HepG2 (cell line): ENCODE measurements around the gene KRT71. TPM values are rescaled to one million over a fixed set of nuclear protein-coding genes. Genes with fewer than 3 reads are reported as not detected.

ENCODE experiments used
- ATAC-seq: fragments of 200-7000 bp; cut with Tn5 transposase; 3 replicates; pipeline ENCODE4 v1.9.1; 2020; ENCODE audit warnings: mild to moderate bottlenecking, moderate library complexity
- BruUV-seq: library from RNA; stranded (reverse); fragments of 400-500 nt; replicated peaks from 2 replicates; lab custom pipeline; 2021; lab: Mats Ljungman, UMichigan
- CTCF ChIA-PET: fragments of 300-600 bp; formaldehyde crosslinking; extraction: SDS; loops from one replicate; lab custom pipeline; 2021; ENCODE audit warnings: low total read pairs, inconsistent platforms, low intra/inter-chr PET ratio; lab: Yijun Ruan, JAX
- POLR2A ChIA-PET: fragments of 350-600 bp; sonication (Branson Sonifier 250); formaldehyde crosslinking; loops from one replicate; lab custom pipeline; 2020; ENCODE audit warnings: antibody characterized with exemption, inconsistent platforms; lab: Yijun Ruan, JAX
- DNase-seq: peaks from one replicate; pipeline ENCODE4 v3.0.0-alpha.2; 2015; ENCODE audit warnings: low spot score
- FAIRE-seq: peaks from 3 replicates; lab custom pipeline; 2011; peaks lifted over from hg19 to GRCh38; lab: Jason Lieb, UNC
- H2AFZ ChIP-seq: one replicate; pipeline ENCODE4 v1.6.1; 2011; ENCODE audit warnings: low read length, inconsistent platforms
- H3K27ac ChIP-seq: fragments of 300-600 bp; 3 replicates; pipeline ENCODE4 v1.8.0; 2011; ENCODE audit warnings: mixed run types, mild to moderate bottlenecking, mixed read lengths, low read length, inconsistent platforms; ENCODE audit not compliant: insufficient read depth; ENCODE audit errors: extremely low read length
- H3K27me3 ChIP-seq, 2 experiments: fragments of 200-600 bp in 1 of 2; 2 replicates in 1 of 2; 3 replicates in 1 of 2; pipeline versions ENCODE4 v1.6.0 to v1.8.0; 2011; ENCODE audit warnings: low read length in 2 of 2, mild to moderate bottlenecking in 2 of 2, moderate library complexity in 2 of 2, inconsistent platforms in 1 of 2; ENCODE audit not compliant: insufficient read depth in 2 of 2, control insufficient read depth in 1 of 2
- H3K36me3 ChIP-seq, 2 experiments: fragments of 200-600 bp in 1 of 2; replicated peaks in 1 of 2; 2 replicates in 1 of 2; 3 replicates in 1 of 2; pipeline versions ENCODE4 v1.5.1 to v1.8.0; 2011; ENCODE audit warnings: low read length in 2 of 2, inconsistent platforms in 1 of 2; ENCODE audit not compliant: insufficient read depth in 2 of 2, control insufficient read depth in 1 of 2
- H3K4me1 ChIP-seq: 2 replicates; pipeline ENCODE4 v1.5.1; 2012; ENCODE audit warnings: low read length, inconsistent platforms; ENCODE audit not compliant: insufficient read depth
- H3K4me2 ChIP-seq: 2 replicates; pipeline ENCODE4 v1.6.0; 2011; ENCODE audit warnings: low read depth, low read length, inconsistent platforms
- H3K4me3 ChIP-seq, 3 experiments: fragments of 200-600 bp in 1 of 3; sonication (generic), shearing (Covaris generic) in 1 of 3; replicated peaks in 1 of 3; 2 replicates each; pipeline ENCODE4 v1.5.1; 2011 to 2016; ENCODE audit warnings: low read length in 3 of 3, inconsistent platforms in 2 of 3, low read depth in 2 of 3, mild to moderate bottlenecking in 2 of 3, control low read depth in 1 of 3, mixed read lengths in 1 of 3; ENCODE audit not compliant: insufficient read depth in 1 of 3
- H3K79me2 ChIP-seq: one replicate; pipeline ENCODE4 v1.6.1; 2011; ENCODE audit warnings: low read length, inconsistent platforms; ENCODE audit not compliant: insufficient read depth
- H3K9ac ChIP-seq: 2 replicates; pipeline ENCODE4 v1.6.0; 2011; ENCODE audit warnings: mild to moderate bottlenecking, low read depth, low read length, inconsistent platforms; ENCODE audit not compliant: insufficient read depth
- H3K9me3 ChIP-seq: 2 replicates; pipeline ENCODE4 v1.5.1; 2012; ENCODE audit warnings: mild to moderate bottlenecking, low read length
- H4K20me1 ChIP-seq: 2 replicates; pipeline ENCODE4 v1.6.0; 2011; ENCODE audit warnings: inconsistent platforms, mild to moderate bottlenecking, low read length, moderate library complexity; ENCODE audit not compliant: insufficient read depth
- AKAP8 ChIP-seq: sonication (generic); formaldehyde crosslinking; IDR thresholded peaks from 2 replicates; pipeline ENCODE4 v1.5.1; 2020; ENCODE audit warnings: mild to moderate bottlenecking, missing genetic modification reagents
- ETS1 ChIP-seq: sonication (generic); formaldehyde crosslinking; IDR thresholded peaks from 2 replicates; pipeline ENCODE4 v1.4.0; 2020; ENCODE audit warnings: missing genetic modification reagents
- FOSL1 ChIP-seq: sonication (generic); formaldehyde crosslinking; IDR thresholded peaks from 2 replicates; pipeline ENCODE4 v1.9.0; 2021; ENCODE audit warnings: missing genetic modification reagents, borderline replicate concordance
- HOXA3 ChIP-seq: sonication (generic); formaldehyde crosslinking; IDR thresholded peaks from 2 replicates; pipeline ENCODE4 v1.5.0; 2020; ENCODE audit warnings: missing genetic modification reagents
- TARDBP ChIP-seq: sonication (generic); formaldehyde crosslinking; IDR thresholded peaks from 2 replicates; pipeline ENCODE4 v1.8.0; 2022; ENCODE audit warnings: mild to moderate bottlenecking, missing genetic modification reagents
- ZNF552 ChIP-seq: sonication (generic); formaldehyde crosslinking; IDR thresholded peaks from 2 replicates; pipeline ENCODE4 v1.9.0; 2022; ENCODE audit warnings: missing genetic modification reagents, mild to moderate bottlenecking, borderline replicate concordance
- ZNF614 ChIP-seq: IDR thresholded peaks from 2 replicates; pipeline ENCODE4 v1.6.1; 2018; ENCODE audit warnings: missing biosample characterization, missing genetic modification reagents, inconsistent platforms, borderline replicate concordance
- ZNF737 ChIP-seq: sonication (generic); formaldehyde crosslinking; IDR thresholded peaks from 2 replicates; pipeline ENCODE4 v1.5.0; 2020; ENCODE audit warnings: missing genetic modification reagents, mild to moderate bottlenecking, borderline replicate concordance
- ZNF782 ChIP-seq: sonication (generic); formaldehyde crosslinking; IDR thresholded peaks from 2 replicates; pipeline ENCODE4 v1.4.0; 2020; ENCODE audit warnings: missing genetic modification reagents, mild to moderate bottlenecking, borderline replicate concordance
- ZXDC ChIP-seq: sonication (generic); formaldehyde crosslinking; IDR thresholded peaks from 2 replicates; pipeline ENCODE4 v1.5.0; 2020; ENCODE audit warnings: mild to moderate bottlenecking, missing genetic modification reagents
- WGBS: methylation state at CpG from one replicate; pipeline ENCODE4 v1.1.6; 2017; ENCODE audit warnings: low lambda C conversion rate; 5-methylcytosine and 5-hydroxymethylcytosine counted together
- in situ Hi-C: cut with HindIII; loops from 2 replicates; pipeline ENCODE4 v1.10.0; 2017; ENCODE audit warnings: low pct_unique_long_range_greater_than_20kb; ENCODE audit not compliant: extremely low pct_ligation_motif_present
- intact Hi-C: fragments of 100-400 bp; cut with micrococcal nuclease; formaldehyde crosslinking; loops from one replicate; pipeline ENCODE4 v1.10.0; 2022; ENCODE audit not compliant: unreplicated experiment
- polyA plus RNA-seq, 8 experiments: library from polyadenylated mRNA; depleted of rRNA in 3 of 8; stranded (reverse) in 7 of 8; unstranded in 1 of 8; fragments of >200 nt; fragmentation: Illumina TruSeq in 4 of 8; extraction: Trizol in 4 of 8; gene quantifications; 2 replicates each; pipeline versions ENCODE4 v1.2.1 to v1.2.3, GENCODE V29; 2011 to 2016; ENCODE audit warnings: low read depth in 4 of 8, missing spikeins in 1 of 8, mixed read lengths in 1 of 8; ENCODE audit not compliant: insufficient read depth in 1 of 8
- total RNA-seq, 5 experiments: library from RNA; depleted of rRNA; stranded (reverse); fragments of >200 nt; fragmentation: Illumina TruSeq; extraction: Trizol; gene quantifications; 2 replicates each; pipeline ENCODE4 v1.2.3, GENCODE V29; 2016; ENCODE audit warnings: low read depth in 1 of 5
- TF ChIP-seq, protein P1 (sequence below): sonication (generic); formaldehyde crosslinking; IDR thresholded peaks from 2 replicates; pipeline ENCODE4 v1.4.0; 2020; ENCODE audit warnings: missing genetic modification reagents
- TF ChIP-seq, protein P2 (sequence below): sonication (generic); formaldehyde crosslinking; IDR thresholded peaks from 2 replicates; pipeline ENCODE4 v1.5.0; 2020; ENCODE audit warnings: missing genetic modification reagents

KRT71 gene
- total and polyA plus RNA-seq, 2 of the 13 experiments (the other 11 are each of a cell fraction or from before 2014, with no cell fraction given): not detected

GRCh38 chr12:52552055-52552454 is 890 bp downstream of the KRT71 start:
- intact Hi-C loops: no loop called here
- BruUV-seq: no TSS peak
- Histone ChIP-seq H3K9ac (no peak overlapping the region), H3K36me3 (no peaks in the 10 kb centered on the region), H3K4me3 (no peak overlapping the region), H3K27ac (no peak overlapping the region), H4K20me1 (no peaks in the 10 kb centered on the region)
- ATAC-seq: no peak
- in situ Hi-C loops: no loop called here
- TF ChIP-seq ZNF614 (CRISPR knock-in tag) (no peak), ZNF737 (no peak), AKAP8 (CRISPR knock-in tag) (no peak), FOSL1 (no peak)
- TF ChIP-seq, protein P1, sequence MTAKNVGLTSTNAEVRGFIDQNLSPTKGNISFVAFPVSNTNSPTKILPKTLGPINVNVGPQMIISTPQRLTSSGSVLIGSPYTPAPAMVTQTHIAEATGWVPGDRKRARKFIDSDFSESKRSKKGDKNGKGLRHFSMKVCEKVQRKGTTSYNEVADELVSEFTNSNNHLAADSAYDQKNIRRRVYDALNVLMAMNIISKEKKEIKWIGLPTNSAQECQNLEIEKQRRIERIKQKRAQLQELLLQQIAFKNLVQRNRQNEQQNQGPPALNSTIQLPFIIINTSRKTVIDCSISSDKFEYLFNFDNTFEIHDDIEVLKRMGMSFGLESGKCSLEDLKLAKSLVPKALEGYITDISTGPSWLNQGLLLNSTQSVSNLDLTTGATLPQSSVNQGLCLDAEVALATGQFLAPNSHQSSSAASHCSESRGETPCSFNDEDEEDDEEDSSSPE (CRISPR knock-in tag): no peak
- TF ChIP-seq, all 625 proteins: peak for 0
- Histone ChIP-seq H3K4me2 (no peak overlapping the region), H3K4me1 (no peaks in the 10 kb centered on the region), H3K9me3 (no peaks in the 10 kb centered on the region), H3K79me2 (no peaks in the 10 kb centered on the region), H2AFZ (no peak overlapping the region), H3K27me3 (peaks cover 3 to 59% of the 10 kb centered on the region in 2 experiments; a peak in 4 of 5 replicates)
- POLR2A ChIA-PET: no interaction called here
- DNase-seq: no peak
- FAIRE-seq: no peak
- no CpG with 5 or more reads among the region's 5 CpGs for WGBS
- CTCF ChIA-PET: no interaction called here

DNA sequence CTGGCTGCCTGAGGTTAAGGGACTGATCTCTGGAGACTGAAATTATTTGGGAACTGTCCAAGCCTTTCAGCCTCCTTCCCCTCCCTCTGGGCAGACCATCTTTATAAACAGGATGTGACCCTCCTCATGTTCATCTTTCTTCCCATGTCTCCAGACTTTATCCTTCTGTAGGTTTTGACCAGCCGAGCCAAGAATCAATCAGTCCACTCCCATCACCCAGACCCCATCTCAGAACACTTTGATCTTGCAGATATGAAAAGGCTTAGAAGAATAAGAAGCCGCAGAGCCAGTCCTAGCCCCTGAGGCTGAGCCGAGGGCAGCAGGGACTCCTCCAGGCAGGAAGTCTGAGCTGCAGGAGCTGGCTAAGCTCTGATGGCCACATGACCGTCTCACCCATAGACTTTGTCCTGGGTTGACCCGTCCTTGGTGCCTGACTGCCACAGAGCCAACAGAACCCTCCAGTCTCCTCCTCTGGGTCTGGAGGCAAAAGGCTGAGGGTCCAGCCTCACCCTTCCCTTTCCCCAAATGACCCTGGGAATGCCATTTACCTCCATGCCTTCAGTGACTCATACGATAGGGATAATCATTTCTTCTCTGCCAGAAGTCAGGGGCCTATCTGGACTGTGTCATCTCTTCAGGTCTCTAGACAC is 1.6 kb downstream of the KRT71 start:
- DNase-seq: no peak
- H3K4me2 ChIP-seq: no peak overlapping the region
- CTCF ChIA-PET: no interaction called here
- H3K27me3 ChIP-seq: peaks cover 3 to 55% of the 10 kb centered on the region in 2 experiments; a peak in 4 of 5 replicates
- H3K4me1 ChIP-seq: no peaks in the 10 kb centered on the region
- no peaks in the 10 kb centered on the region for H3K9me3 ChIP-seq
- no peak overlapping the region for H3K9ac ChIP-seq
- no peak overlapping the region for H3K4me3 ChIP-seq
- intact Hi-C loops: no loop called here
- no TSS peak for BruUV-seq
- no peaks in the 10 kb centered on the region for H4K20me1 ChIP-seq
- H3K27ac ChIP-seq: no peak overlapping the region
- FAIRE-seq: no peak
- in situ Hi-C loops: no loop called here
- POLR2A ChIA-PET: no interaction called here
- H2AFZ ChIP-seq: no peak overlapping the region
- WGBS: 14% methylated on average over 4 of the region's 6 CpGs
- no peak; the same call in 2 of the 3 replicates for ATAC-seq
- no peaks in the 10 kb centered on the region for H3K36me3 ChIP-seq
- no peaks in the 10 kb centered on the region for H3K79me2 ChIP-seq
- TF ChIP-seq ZNF782 (CRISPR knock-in tag) (no peak), ZNF552 (CRISPR knock-in tag) (no peak), ZXDC (CRISPR knock-in tag) (no peak), TARDBP (CRISPR knock-in tag) (no peak), HOXA3 (CRISPR knock-in tag) (no peak), ETS1 (CRISPR knock-in tag) (no peak)
- TF ChIP-seq, protein P2, sequence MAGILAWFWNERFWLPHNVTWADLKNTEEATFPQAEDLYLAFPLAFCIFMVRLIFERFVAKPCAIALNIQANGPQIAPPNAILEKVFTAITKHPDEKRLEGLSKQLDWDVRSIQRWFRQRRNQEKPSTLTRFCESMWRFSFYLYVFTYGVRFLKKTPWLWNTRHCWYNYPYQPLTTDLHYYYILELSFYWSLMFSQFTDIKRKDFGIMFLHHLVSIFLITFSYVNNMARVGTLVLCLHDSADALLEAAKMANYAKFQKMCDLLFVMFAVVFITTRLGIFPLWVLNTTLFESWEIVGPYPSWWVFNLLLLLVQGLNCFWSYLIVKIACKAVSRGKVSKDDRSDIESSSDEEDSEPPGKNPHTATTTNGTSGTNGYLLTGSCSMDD (CRISPR knock-in tag): no peak
